GM18907 (cell line): ENCODE results near the gene TRPC4.
"Not testable (repeated sequence)": the region's sequence is repeated elsewhere in the genome, so short reads cannot be mapped to it uniquely, and the experiment has no call there.

Experiments used
- ATAC-seq: cut with Tn5 transposase; IDR thresholded peaks from one replicate; pipeline ENCODE4 v1.9.1; 2021; ENCODE audit warnings: mild to moderate bottlenecking, moderate library complexity; ENCODE audit not compliant: unreplicated experiment

Gene TRPC4

DNA sequence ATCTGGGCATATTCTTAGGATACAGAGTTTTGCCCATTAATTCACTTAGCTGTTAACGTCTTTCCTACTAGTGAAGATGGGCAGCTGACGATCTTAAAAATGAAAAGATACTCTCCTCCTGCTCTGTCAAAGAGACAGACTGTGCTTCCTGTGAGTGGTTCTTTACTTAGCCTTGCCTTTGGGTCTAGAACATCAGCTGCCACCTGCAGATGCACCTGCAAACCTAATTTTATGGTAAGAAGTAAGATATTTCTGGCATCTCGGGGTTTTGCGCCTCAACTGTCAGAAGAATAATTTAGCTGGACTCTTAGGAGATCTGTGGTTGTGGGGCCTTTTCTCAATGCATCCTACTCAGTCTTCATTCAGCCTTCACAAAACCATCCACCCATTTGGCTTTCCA, 36.2 kb downstream of the TRPC4 start:
- no peak for ATAC-seq

DNA sequence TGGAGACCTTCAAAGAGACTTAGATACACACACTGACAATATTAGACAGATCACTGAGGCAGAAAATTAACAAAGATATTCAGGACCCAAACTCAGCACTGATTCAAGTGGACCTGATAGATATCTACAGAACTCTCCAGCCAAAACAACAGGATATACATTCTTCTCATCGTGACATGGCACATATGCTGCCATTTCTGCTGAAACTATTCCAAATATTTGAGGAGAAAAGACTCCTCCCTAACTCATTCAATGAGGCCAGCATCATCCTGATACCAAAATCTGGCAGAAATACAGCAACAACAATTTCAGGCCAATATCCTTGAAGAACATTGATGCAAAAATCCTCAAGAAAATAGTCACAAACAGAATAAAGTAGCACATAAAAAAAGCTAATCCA, 53.3 kb downstream of the TRPC4 start:
- ATAC-seq = no peak

DNA sequence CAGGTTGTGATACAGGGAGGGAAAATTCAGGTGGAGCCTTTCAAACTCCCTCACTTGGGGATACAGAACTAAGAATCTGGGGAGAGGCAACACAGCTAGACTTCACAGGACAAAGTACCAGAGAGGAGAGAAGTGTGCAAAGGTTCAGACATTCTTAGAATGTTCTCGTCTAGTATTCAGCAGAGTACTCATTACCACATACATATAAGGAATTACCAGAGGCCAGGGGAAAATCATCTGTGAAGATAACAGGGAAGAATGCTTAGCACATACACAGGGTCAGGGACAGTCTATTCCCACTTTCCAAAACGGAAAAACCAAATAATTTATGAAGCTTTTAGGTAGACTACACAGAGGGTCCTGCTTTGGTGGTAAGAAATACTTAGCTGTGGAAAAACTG, 58.1 kb downstream of the TRPC4 start:
- ATAC-seq = no peak

DNA sequence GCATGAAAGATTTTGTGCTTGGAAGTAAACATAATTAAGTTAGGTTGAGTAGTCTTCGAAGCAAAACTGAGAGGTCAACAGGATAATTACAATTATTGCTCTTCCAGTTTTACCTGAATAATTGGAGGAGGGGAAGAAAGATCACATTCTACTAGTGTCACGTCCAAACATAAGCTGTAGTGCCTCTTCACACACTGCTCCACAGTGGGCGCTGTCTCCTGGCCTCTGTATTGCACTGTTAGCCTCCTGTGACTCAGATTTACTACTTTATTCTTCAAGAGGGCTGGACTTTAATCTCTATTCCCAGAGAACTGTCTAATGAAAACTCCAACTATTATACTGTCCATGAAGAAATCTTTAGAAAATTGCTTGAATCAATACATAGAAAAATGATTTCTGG, 62.9 kb downstream of the TRPC4 start:
- ATAC-seq = no peak

DNA sequence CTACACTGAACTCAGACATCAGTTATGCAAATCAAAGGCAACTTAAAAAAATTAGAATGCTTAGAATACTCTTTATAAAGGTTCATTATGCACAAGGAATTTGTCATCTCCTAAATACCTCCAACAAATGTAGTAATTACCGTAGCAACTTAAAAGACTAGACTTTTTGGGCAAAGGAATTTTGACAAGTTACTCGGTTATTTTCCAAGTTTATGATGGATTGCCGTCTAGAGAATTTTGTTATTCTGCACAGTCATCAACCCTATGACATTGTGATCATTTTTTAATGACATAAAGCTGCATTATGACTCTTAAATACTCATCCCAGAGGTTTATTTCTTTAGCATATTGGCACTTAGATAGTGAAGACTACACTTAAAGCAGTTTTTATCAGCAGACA, 71.9 kb downstream of the TRPC4 start:
- ATAC-seq = no peak

- ATAC-seq = not testable (repeated sequence)
Measured at GRCh38 chr13:37796795-37797194, 72.8 kb downstream of the TRPC4 start.

- ATAC-seq = no peak
Measured at GRCh38 chr13:37795326-37795725, 74.2 kb downstream of the TRPC4 start.

DNA sequence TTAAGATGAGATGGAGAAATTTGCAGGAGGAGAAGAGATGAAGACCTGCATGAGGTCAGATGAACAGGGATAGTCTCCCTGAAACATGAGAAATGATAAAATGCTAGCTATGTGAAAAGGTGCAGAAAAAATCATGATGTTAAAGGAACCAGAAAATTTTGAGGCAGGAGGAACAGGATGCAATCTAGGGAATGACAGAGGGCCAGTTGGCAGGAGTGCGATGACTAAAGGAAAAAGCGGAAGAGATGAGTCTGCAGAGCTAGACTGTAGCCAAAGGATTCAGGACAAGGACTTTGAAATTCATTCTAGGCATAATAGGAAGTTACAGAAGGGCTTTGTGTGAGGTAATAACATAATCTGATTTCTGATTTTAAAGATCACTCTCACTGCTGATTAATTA, 77.9 kb downstream of the TRPC4 start:
- ATAC-seq = no peak

DNA sequence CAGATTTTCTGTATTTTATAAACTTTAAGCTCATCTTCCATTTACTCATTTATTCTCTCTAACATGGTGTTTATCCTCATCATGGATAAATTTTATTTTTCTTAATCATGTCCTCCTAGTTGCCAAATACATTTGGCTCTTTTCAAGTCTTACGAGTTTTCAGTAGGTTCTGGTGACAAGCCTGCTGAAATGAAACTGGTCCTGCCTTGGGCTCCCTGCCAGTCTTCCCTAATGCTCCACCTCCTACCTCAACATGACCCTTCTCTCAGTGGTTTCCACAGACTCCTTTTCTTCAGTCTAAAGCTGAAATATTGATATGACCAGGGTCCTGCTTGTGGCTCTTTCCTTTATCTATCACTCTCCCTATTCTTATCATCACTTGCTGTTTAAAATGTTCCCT, 81.2 kb downstream of the TRPC4 start:
- no peak for ATAC-seq

- no peak for ATAC-seq
Measured at GRCh38 chr13:37777676-37778075, 91.9 kb downstream of the TRPC4 start.

GRCh38 chr13:37775871-37776270, 93.7 kb downstream of the TRPC4 start:
- ATAC-seq = no peak

DNA sequence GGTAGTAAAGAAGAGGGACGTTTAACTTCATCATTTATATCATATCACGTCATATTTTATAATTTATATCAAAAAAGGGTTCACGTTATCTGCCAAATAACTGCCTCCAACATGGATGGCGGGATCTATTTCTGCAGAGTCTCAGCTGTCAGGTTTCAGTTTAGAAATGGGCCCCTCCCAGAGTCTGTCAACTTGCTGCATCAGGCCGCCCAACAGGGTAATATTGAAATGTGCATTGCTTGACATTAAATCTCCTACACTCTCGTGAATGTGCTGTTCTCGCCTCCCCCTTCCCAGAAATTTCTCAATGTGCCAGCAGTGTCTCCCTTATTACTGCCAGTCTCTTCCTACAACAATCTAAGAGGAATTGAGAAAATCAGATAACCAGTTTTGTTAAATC, 96.9 kb downstream of the TRPC4 start:
- no peak for ATAC-seq

- ATAC-seq = no peak
Measured at GRCh38 chr13:37769545-37769944, 100.0 kb downstream of the TRPC4 start.

DNA sequence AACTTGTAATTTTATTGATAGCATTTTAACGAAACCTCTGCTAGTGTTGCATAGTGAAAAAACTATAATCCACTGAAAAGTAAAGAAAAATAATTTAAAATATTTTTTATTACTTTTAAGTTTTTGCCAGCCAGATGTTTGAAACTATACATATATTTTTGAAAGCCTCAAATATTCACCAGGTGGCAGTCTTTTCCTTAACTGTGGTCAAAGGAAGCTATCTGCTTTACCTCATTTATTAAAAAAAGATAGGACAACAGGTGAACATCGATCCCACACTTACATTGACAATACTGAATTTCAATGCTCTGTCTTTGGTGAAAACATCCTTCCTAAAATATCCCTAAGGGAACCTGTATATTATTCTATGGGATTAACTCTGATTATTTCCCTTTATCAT, 100.5 kb downstream of the TRPC4 start:
- no peak for ATAC-seq

- no peak for ATAC-seq
Measured at GRCh38 chr13:37766502-37766901, 103.1 kb downstream of the TRPC4 start.

GRCh38 chr13:37755349-37755748, 114.2 kb downstream of the TRPC4 start:
- ATAC-seq = no peak

GRCh38 chr13:37753776-37754175, 115.8 kb downstream of the TRPC4 start:
- no peak for ATAC-seq

DNA sequence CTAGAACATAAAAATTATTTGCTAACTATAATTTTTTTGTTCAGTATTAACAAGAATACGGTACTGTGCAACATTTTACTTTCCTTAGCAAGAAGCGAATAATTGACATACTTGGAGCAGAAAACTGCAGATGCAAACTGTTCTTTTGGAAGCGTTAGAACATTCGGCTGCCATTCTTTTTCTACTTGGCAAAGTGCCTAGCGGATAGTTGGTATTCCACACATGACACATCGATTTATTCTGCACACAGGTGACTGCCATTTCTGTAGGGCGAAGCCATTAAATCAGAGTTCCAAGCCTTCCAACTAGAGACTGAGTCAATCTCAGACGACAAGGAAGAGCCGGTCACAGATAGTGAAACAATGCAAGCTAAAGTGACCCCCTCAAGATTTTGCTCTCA, 117.4 kb downstream of the TRPC4 start:
- no peak for ATAC-seq

DNA sequence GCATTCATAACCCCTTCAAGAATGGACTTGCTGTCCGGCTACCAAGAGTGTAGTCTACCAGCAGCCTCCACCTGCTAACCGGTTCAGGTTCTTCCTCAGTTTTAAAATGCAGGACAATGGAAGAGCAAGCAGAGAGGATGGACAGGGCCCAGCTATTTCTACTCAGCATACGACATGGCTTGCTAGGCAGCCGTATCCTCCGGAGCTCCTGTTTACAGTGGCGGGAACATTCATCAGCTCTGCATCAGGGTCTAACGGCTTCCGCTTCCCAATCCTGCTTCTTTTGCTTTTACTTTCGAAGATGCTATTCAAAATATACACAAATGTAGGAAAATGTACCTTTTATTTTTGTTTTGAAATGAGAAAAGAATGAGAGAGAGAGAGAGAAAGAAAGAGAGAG, 118.5 kb downstream of the TRPC4 start:
- ATAC-seq = no peak

- ATAC-seq = no peak
Measured at GRCh38 chr13:37748913-37749312, 120.7 kb downstream of the TRPC4 start.

GRCh38 chr13:37747071-37747612, 122.4 kb downstream of the TRPC4 start:
- no peak for ATAC-seq

DNA sequence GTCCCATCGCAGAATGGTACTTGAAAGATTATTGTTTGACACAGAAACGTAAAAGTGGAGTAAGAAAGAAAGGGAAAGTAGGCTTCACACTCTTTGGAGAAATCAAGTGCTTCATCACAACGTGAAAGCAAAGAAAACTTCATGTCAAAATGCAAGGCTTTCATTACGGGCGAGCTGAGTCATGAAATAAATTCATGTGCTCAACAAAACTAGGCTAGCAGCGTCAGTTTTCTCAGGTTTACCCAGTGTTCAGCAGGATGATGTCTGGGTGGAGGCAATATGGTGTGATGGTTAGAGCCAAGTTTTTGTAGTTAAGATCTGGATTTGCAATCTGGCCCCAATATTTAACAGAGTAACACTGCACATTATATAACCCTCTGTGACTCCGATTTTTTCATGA, 128.0 kb downstream of the TRPC4 start:
- ATAC-seq = no peak

DNA sequence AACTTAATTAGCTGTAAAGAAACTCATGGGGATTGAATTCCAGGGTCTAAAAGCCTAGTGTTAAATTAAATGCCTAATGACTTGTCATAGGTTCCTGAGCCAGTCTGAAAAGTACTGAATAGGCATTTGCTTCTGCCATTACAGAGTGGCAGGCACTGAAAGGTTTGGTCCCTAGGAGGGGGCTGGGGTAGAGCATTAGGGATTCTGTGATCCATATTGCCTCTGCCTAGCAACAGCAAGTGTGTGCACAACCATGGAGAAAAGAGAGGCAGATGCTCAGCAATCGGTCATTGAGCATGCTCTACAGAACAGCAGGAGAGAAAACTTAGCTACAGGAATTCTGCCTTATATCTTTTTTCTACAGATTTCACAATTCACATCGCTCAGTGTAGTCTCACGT, 133.5 kb downstream of the TRPC4 start:
- ATAC-seq = no peak

GRCh38 chr13:37735293-37735692, 134.3 kb downstream of the TRPC4 start:
- ATAC-seq = no peak
